IMR-90 (cell line): ENCODE measurements around the gene CNFN. TPM values are rescaled to one million over a fixed set of nuclear protein-coding genes. Genes with fewer than 3 reads are reported as not detected.

Source experiments
- ATAC-seq: fragments of 200-7000 bp; cut with Tn5 transposase; 2 replicates; pipeline ENCODE4 v1.9.1; 2020; ENCODE audit warnings: low read depth, mild to moderate bottlenecking, moderate library complexity
- BruUV-seq: library from RNA; stranded (reverse); fragments of 400-500 nt; replicated peaks from 2 replicates; lab custom pipeline; 2021; lab: Mats Ljungman, UMichigan
- CTCF ChIA-PET: fragments of 300-600 bp; formaldehyde crosslinking; extraction: SDS; loops from one replicate; lab custom pipeline; 2021; ENCODE audit warnings: antibody characterized with exemption; lab: Yijun Ruan, JAX
- POLR2A ChIA-PET: fragments of 300-600 bp; sonication (Branson Sonifier 250); formaldehyde crosslinking; loops from one replicate; lab custom pipeline; 2022; ENCODE audit warnings: antibody characterized with exemption; ENCODE audit not compliant: unreplicated experiment; lab: Charles Lee
- DNase-seq: peaks from one replicate; pipeline ENCODE4 v3.0.0; 2013
- H2AFZ ChIP-seq: replicated peaks from 2 replicates; pipeline ENCODE3; 2013; ENCODE audit warnings: low read length, mild to moderate bottlenecking; ENCODE audit not compliant: poor library complexity
- H2AK5ac ChIP-seq: 2 replicates; pipeline ENCODE4 v1.6.1; 2013; ENCODE audit warnings: low read depth, low read length, inconsistent platforms
- H2AK9ac ChIP-seq: replicated peaks from 2 replicates; pipeline ENCODE3; 2013; ENCODE audit warnings: mild to moderate bottlenecking, low read depth, low read length, moderate library complexity; ENCODE audit not compliant: poor library complexity
- H2BK120ac ChIP-seq: 2 replicates; pipeline ENCODE4 v1.6.1; 2013; ENCODE audit warnings: low read depth, low read length, inconsistent platforms
- H2BK15ac ChIP-seq: 3 replicates; pipeline ENCODE4 v1.6.1; 2013; ENCODE audit warnings: low read depth, low read length, inconsistent platforms
- H2BK20ac ChIP-seq: 2 replicates; pipeline ENCODE4 v1.6.1; 2013; ENCODE audit warnings: low read depth, mild to moderate bottlenecking, inconsistent platforms, low read length, moderate library complexity
- H2BK5ac ChIP-seq: 2 replicates; pipeline ENCODE4 v1.6.1; 2013; ENCODE audit warnings: mild to moderate bottlenecking, low read depth, low read length, inconsistent platforms; ENCODE audit not compliant: poor library complexity, severe bottlenecking
- H3K14ac ChIP-seq: replicated peaks from 2 replicates; pipeline ENCODE4 v1.6.1; 2013; ENCODE audit warnings: low read depth, low read length, inconsistent platforms
- H3K18ac ChIP-seq: 2 replicates; pipeline ENCODE4 v1.6.1; 2013; ENCODE audit warnings: low read depth, low read length, control low read depth
- H3K23ac ChIP-seq: 2 replicates; pipeline ENCODE4 v1.6.1; 2013; ENCODE audit warnings: low read depth, low read length, inconsistent platforms
- H3K27ac ChIP-seq: 2 replicates; pipeline ENCODE4 v1.5.1; 2013; ENCODE audit warnings: mild to moderate bottlenecking, control low read depth, low read length; ENCODE audit not compliant: insufficient read depth
- H3K27me3 ChIP-seq: 2 replicates; pipeline ENCODE4 v1.6.1; 2013; ENCODE audit warnings: low read length; ENCODE audit not compliant: control insufficient read depth, insufficient read depth
- H3K36me3 ChIP-seq: 2 replicates; pipeline ENCODE4 v1.6.1; 2013; ENCODE audit warnings: low read length, mixed read lengths; ENCODE audit not compliant: control insufficient read depth, insufficient read depth
- H3K4ac ChIP-seq: 2 replicates; pipeline ENCODE4 v1.6.1; 2013; ENCODE audit warnings: low read depth, low read length, inconsistent platforms
- H3K4me1 ChIP-seq: 2 replicates; pipeline ENCODE4 v1.6.1; 2013; ENCODE audit warnings: low read length, mixed read lengths; ENCODE audit not compliant: control insufficient read depth, insufficient read depth
- H3K4me2 ChIP-seq: 2 replicates; pipeline ENCODE4 v1.6.1; 2013; ENCODE audit warnings: low read depth, mild to moderate bottlenecking, control low read depth, low read length, moderate library complexity
- H3K4me3 ChIP-seq: 2 replicates; pipeline ENCODE4 v1.5.1; 2013; ENCODE audit warnings: low read depth, mild to moderate bottlenecking, control low read depth, low read length, moderate library complexity; ENCODE audit not compliant: insufficient read depth
- H3K56ac ChIP-seq: 2 replicates; pipeline ENCODE4 v1.6.1; 2013; ENCODE audit warnings: low read length, inconsistent platforms; ENCODE audit not compliant: insufficient read depth; ENCODE audit errors: extremely low read depth
- H3K79me1 ChIP-seq, 2 experiments: 2 replicates each; pipeline ENCODE4 v1.6.1; 2013; ENCODE audit warnings: low read length in 2 of 2, inconsistent platforms in 1 of 2, low read depth in 1 of 2
- H3K9ac ChIP-seq: 2 replicates; pipeline ENCODE4 v1.6.1; 2013; ENCODE audit warnings: low read depth, low read length, control low read depth
- H3K9me1 ChIP-seq: 2 replicates; pipeline ENCODE4 v1.6.1; 2013; ENCODE audit warnings: low read length, inconsistent platforms; ENCODE audit not compliant: insufficient read depth
- H3K9me3 ChIP-seq: 2 replicates; pipeline ENCODE4 v1.6.1; 2013; ENCODE audit warnings: low read length; ENCODE audit not compliant: control insufficient read depth, insufficient read depth
- H4K20me1 ChIP-seq: 2 replicates; pipeline ENCODE4 v1.6.1; 2013; ENCODE audit warnings: low read length, inconsistent platforms; ENCODE audit not compliant: insufficient read depth
- H4K5ac ChIP-seq: 2 replicates; pipeline ENCODE4 v1.6.1; 2013; ENCODE audit warnings: mild to moderate bottlenecking, low read depth, low read length, control low read depth
- H4K8ac ChIP-seq, 2 experiments: 2 replicates each; pipeline ENCODE4 v1.6.1; 2013; ENCODE audit warnings: low read depth in 2 of 2, low read length in 2 of 2, control low read depth in 1 of 2, inconsistent platforms in 1 of 2
- H4K91ac ChIP-seq: 2 replicates; pipeline ENCODE4 v1.6.1; 2013; ENCODE audit warnings: low read depth, low read length, inconsistent platforms; ENCODE audit not compliant: insufficient read depth
- BHLHE40 ChIP-seq: fragments of 150-350 bp; IDR thresholded peaks from 2 replicates; pipeline ENCODE4 v1.6.1; 2016; ENCODE audit warnings: mild to moderate bottlenecking, low read depth, low read length
- CEBPB ChIP-seq: IDR thresholded peaks from 2 replicates; pipeline ENCODE4 v1.6.1; 2012; ENCODE audit warnings: low read depth, low read length, improper control_type of control experiment
- CHD1 ChIP-seq: IDR thresholded peaks from 2 replicates; pipeline ENCODE4 v1.6.1; 2012; ENCODE audit warnings: low read depth, low read length, improper control_type of control experiment
- FOS ChIP-seq: fragments of 150-350 bp; IDR thresholded peaks from 2 replicates; pipeline ENCODE4 v1.6.1; 2016; ENCODE audit warnings: low read depth, low read length
- MXI1 ChIP-seq: IDR thresholded peaks from 2 replicates; pipeline ENCODE4 v1.6.1; 2012; ENCODE audit warnings: low read depth, mild to moderate bottlenecking, low read length, moderate library complexity, borderline replicate concordance
- POLR2A ChIP-seq: IDR thresholded peaks from 2 replicates; pipeline ENCODE4 v1.6.1; 2012; ENCODE audit warnings: mild to moderate bottlenecking, low read depth, low read length
- RFX5 ChIP-seq: IDR thresholded peaks from 2 replicates; pipeline ENCODE4 v1.8.0; 2012; ENCODE audit warnings: low read depth, mild to moderate bottlenecking, low read length, moderate library complexity
- SMC3 ChIP-seq: fragments of 150-350 bp; IDR thresholded peaks from 2 replicates; pipeline ENCODE4 v1.6.1; 2016; ENCODE audit warnings: low read depth, mild to moderate bottlenecking, antibody characterized with exemption, low read length, moderate library complexity
- WGBS, 2 experiments: methylation state at CpG; one replicate each; pipeline versions ENCODE4 v1.1.5 to v1.1.7; 2013; ENCODE audit warnings: missing lambda C conversion rate in 2 of 2; ENCODE audit not compliant: insufficient read length in 1 of 2; ENCODE audit errors: extremely low coverage in 2 of 2; 5-methylcytosine and 5-hydroxymethylcytosine counted together
- dilution Hi-C: fragments of 300-500 bp; cut with HindIII; formaldehyde crosslinking; loops from one replicate; pipeline ENCODE4 v1.14.3; 2018; ENCODE audit warnings: low sequenced_read_pairs; ENCODE audit not compliant: unreplicated experiment
- in situ Hi-C: fragments of 300-500 bp; cut with MboI; formaldehyde crosslinking; loops from 3 replicates; pipeline ENCODE4 v1.14.3; 2019; ENCODE audit warnings: low sequenced_read_pairs, inconsistent platforms, mixed read lengths
- intact Hi-C: fragments of 100-400 bp; cut with micrococcal nuclease; formaldehyde crosslinking; loops from 2 replicates; pipeline ENCODE4 v1.10.0; 2022
- polyA plus RNA-seq, 3 experiments: library from polyadenylated mRNA; depleted of rRNA; stranded (reverse); fragments of >200 nt; gene quantifications; 2 replicates each; pipeline ENCODE4 v1.2.3, GENCODE V29; 2012; ENCODE audit warnings: low replicate concordance in 1 of 3
- total RNA-seq: library from RNA; depleted of rRNA; stranded (reverse); fragments of >200 nt; gene quantifications from 2 replicates; pipeline ENCODE4 v1.2.3, GENCODE V29; 2012
- TF ChIP-seq, protein P1 (sequence below): fragments of 150-350 bp; IDR thresholded peaks from 2 replicates; pipeline ENCODE4 v1.6.1; 2017; ENCODE audit warnings: mild to moderate bottlenecking, antibody characterized with exemption, low read length, low read depth

The CNFN gene
- total and polyA plus RNA-seq, 2 of the 4 experiments (the other 2 are of a cell fraction): 1.2 TPM; not detected in 1

DNA sequence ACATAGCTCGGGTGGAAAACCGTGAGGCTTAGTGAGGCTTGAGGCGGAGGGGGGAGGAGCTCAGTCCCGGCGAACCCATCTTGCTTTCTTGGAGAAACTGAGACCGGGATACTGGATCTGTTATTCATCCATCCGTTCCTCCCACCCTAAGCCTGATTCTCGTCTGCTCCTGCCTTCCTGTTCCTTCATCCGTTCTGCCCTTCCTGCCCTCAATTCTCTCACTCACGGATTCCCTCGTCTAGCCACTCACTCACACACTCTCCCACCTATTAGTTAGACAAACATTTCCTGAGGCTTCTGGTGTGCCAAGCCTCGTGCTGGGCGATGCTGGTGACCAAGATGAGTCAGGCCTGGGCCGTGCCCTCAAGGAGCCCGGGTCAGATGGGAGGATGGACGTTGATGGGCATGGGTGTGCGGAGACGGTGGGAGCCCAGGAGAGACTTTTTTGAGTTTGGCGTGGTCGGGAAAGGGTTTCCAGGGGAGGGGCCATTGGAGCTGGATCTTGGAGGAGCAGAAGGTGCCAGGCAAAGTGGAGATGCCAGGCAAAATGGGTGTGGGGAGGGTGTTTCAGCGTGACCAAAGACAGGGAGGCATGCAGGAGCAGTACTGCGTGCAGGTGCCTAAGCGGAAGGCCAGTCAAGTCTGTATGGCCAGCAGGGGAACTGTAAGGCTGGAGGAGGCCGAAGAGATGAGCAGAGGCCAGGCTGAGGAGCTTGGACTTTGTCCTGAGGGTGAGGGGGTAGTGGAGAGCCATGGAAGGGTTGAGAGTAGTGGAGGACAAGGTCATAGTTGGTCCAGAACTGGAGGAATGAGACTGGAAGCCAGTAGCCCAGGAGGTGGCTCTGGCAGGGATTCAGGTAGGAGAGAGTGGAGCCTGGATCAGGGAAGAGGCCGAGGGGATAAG, 7.4 kb upstream of the CNFN start:
- dilution Hi-C loops (no loop called here), in situ Hi-C loops (loop anchor here (10.0 kb wide), 1 partner anchor 283 kb away; no protein-coding TSS in a partner anchor), intact Hi-C loops (no loop called here)
- Histone ChIP-seq H3K18ac (peak overlapping the region; percentile 11), H3K4ac (peak overlapping the region; percentile 82), H3K9ac (peak overlapping the region; percentile 79), H4K8ac (peak overlapping the region; percentile 55 to 83), H3K4me1 (peaks cover 7% of the 10 kb centered on the region; the same call in 1 of the 2 replicates), H3K27ac (peak overlapping the region; percentile 42), H3K27me3 (peaks cover 5% of the 10 kb centered on the region; the same call in 1 of the 2 replicates), H4K91ac (peak overlapping the region; percentile 55), H4K20me1 (no peaks in the 10 kb centered on the region), H2BK120ac (peak overlapping the region; percentile 46), H3K36me3 (no peaks in the 10 kb centered on the region), H2AK5ac (peak overlapping the region; percentile 80; the same call in 1 of the 2 replicates), H2AK9ac (peak overlapping the region; percentile 6), H4K5ac (peak overlapping the region; percentile 41), H3K4me3 (peak overlapping the region; percentile 63), H3K9me1 (peaks cover 19% of the 10 kb centered on the region), H3K79me1 (peaks cover 0 to 37% of the 10 kb centered on the region in 2 experiments; a peak in 2 of 4 replicates), H3K23ac (peak overlapping the region; percentile 82; the same call in 1 of the 2 replicates), H2BK20ac (no peak overlapping the region), H3K14ac (peak overlapping the region; percentile 89), H2BK5ac (peak overlapping the region; percentile 51), H2AFZ (peak overlapping the region; percentile 90), H3K9me3 (no peaks in the 10 kb centered on the region), H3K4me2 (peak overlapping the region; percentile 80), H2BK15ac (no peak overlapping the region), H3K56ac (peak overlapping the region; percentile 38)
- DNase-seq (no peak), ATAC-seq (no peak; the same call in 1 of the 2 replicates)
- no TSS peak for BruUV-seq
- ChIA-PET POLR2A (no interaction called here), CTCF (no interaction called here)
- TF ChIP-seq SMC3: no peak
- no peak for TF ChIP-seq FOS
- TF ChIP-seq BHLHE40: no peak
- no peak for TF ChIP-seq POLR2A
- TF ChIP-seq RFX5: no peak
- TF ChIP-seq, protein P1, sequence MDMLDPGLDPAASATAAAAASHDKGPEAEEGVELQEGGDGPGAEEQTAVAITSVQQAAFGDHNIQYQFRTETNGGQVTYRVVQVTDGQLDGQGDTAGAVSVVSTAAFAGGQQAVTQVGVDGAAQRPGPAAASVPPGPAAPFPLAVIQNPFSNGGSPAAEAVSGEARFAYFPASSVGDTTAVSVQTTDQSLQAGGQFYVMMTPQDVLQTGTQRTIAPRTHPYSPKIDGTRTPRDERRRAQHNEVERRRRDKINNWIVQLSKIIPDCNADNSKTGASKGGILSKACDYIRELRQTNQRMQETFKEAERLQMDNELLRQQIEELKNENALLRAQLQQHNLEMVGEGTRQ: no peak
- TF ChIP-seq CEBPB: no peak
- TF ChIP-seq CHD1: no peak
- TF ChIP-seq MXI1: no peak
- WGBS, 2 experiments: 26% methylated on average over 13 of the region's 25 CpGs; no CpG with 5 or more reads in 1 of the 2 experiments
